ENCODE measurements around the gene SMG1.

SMG1 gene

GRCh38 chr16:18839555-18839954 is 86.7 kb downstream of the SMG1 start:
- H3K4me3 ChIP-seq (ENCODE audit: low read length): no peak overlapping the region
- TF ChIP-seq CTCF (conservative IDR thresholded peaks at IDR 0.05; ENCODE audit: low read length): no peak
- no peak for DNase-seq (ENCODE audit: low read depth)

GRCh38 chr16:18836702-18837101 is 89.5 kb downstream of the SMG1 start:
- no peak overlapping the region for H3K4me3 ChIP-seq (ENCODE audit: low read length)
- no peak for TF ChIP-seq CTCF (conservative IDR thresholded peaks at IDR 0.05; ENCODE audit: low read length)
- DNase-seq (ENCODE audit: low read depth): no peak

GRCh38 chr16:18834864-18835263 is 91.3 kb downstream of the SMG1 start:
- no peak for TF ChIP-seq CTCF (conservative IDR thresholded peaks at IDR 0.05; ENCODE audit: low read length)
- no peak overlapping the region for H3K4me3 ChIP-seq (ENCODE audit: low read length)
- DNase-seq (ENCODE audit: low read depth): no peak

- no peak for TF ChIP-seq CTCF (conservative IDR thresholded peaks at IDR 0.05; ENCODE audit: low read length)
- H3K4me3 ChIP-seq (ENCODE audit: low read length): no peak overlapping the region
- DNase-seq (ENCODE audit: low read depth): no peak
Measured at GRCh38 chr16:18833707-18834505, 92.3 kb downstream of the SMG1 start.

- TF ChIP-seq CTCF (conservative IDR thresholded peaks at IDR 0.05; ENCODE audit: low read length): no peak
- no peak for DNase-seq (ENCODE audit: low read depth)
Measured at GRCh38 chr16:18832613-18833012, 93.6 kb downstream of the SMG1 start.

GRCh38 chr16:18832006-18832405 is 94.2 kb downstream of the SMG1 start:
- no peak overlapping the region for H3K4me3 ChIP-seq (ENCODE audit: low read length)
- no peak for TF ChIP-seq CTCF (conservative IDR thresholded peaks at IDR 0.05; ENCODE audit: low read length)
- no peak for DNase-seq (ENCODE audit: low read depth)

More at GRCh38 chr16:18832613-18833012, 93.6 kb downstream of the SMG1 start:
- no peak overlapping the region for H3K4me3 ChIP-seq (ENCODE audit: low read length)

GRCh38 chr16:18829251-18829650 is 97.0 kb downstream of the SMG1 start:
- DNase-seq (ENCODE audit: low read depth): no peak
- no peak for TF ChIP-seq CTCF (conservative IDR thresholded peaks at IDR 0.05; ENCODE audit: low read length)
- no peak overlapping the region for H3K4me3 ChIP-seq (ENCODE audit: low read length)
